GM23248 (cell line): Measurements from ENCODE around the gene WDR73.

Experiments used
- EZH2 ChIP-seq: fragments of 200-600 bp; sonication (generic); IDR thresholded peaks from 2 replicates; pipeline ENCODE4 v1.6.1; 2018; ENCODE audit warnings: antibody characterized with exemption, mild to moderate bottlenecking; ENCODE audit not compliant: insufficient read depth, poor library complexity, severe bottlenecking
- EZH2phosphoT487 ChIP-seq: fragments of 200-600 bp; sonication (generic); IDR thresholded peaks from 2 replicates; pipeline ENCODE4 v1.6.1; 2018; ENCODE audit warnings: antibody characterized with exemption, moderate library complexity, mild to moderate bottlenecking, low read depth; ENCODE audit not compliant: insufficient read depth

DNA sequence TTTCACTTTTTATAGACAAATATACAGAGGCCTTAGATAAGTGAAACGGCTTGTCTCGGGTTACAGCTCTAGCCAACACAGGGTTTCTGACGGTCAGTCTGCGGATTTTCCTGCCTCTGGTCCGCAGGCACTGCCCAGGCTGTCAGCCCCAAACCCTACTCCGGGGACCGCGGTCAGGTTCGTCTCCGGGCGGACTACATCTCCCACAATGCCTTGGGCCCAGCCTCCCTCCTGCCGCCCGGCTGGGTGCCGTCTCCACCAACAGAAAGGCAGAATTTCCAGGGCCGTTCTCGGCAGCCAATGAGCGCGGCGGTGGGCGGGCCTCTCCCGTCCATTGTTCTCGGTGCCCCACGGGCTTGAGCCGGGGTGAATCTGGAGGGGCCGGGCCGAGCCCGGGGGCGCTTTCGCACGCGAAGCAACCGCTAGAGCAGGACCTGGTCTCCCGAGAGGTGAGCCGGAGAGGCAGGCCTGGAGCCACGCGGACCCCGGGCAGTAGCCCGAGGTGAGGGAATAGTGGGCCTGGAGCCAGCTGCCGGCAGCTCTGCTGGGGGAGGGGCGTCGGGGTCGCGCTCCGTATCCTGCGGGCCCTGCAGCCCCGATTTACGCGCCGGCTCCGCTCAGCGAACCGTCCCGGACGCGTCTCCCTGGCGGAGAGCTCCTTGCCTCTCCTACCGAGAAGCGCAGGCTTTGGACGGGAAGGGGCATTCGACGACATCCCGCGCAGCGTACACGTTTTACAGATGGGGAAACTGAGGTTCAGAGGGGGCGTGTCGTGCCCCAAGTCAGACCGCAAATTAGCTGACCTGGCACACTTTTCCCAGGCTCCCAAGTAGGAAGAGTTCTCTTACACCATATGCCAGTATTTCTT lies 53.2 kb downstream of the WDR73 start, which contains the start of gene ZSCAN2:
- TF ChIP-seq EZH2 (no peak), EZH2phosphoT487 (no peak)
